Tibial nerve (tissue), 4 donors: Measurements from ENCODE around the gene GALNT11. TPM values are rescaled to one million over a fixed set of nuclear protein-coding genes. Genes with fewer than 3 reads are reported as not detected.

ENCODE experiments used
- DNase-seq, 2 donors: peaks; one replicate each; pipeline ENCODE4 v3.0.0-alpha.2; 2019; ENCODE audit warnings: low spot score in 2 of 2
- H3K27ac ChIP-seq, 4 donors: fragments of 200-600 bp; sonication (generic) in 3 of 4; one replicate each; pipeline ENCODE4 v1.5.1; 2017 to 2019; ENCODE audit warnings: mild to moderate bottlenecking in 1 of 4
- H3K27me3 ChIP-seq, 2 donors: fragments of 200-600 bp; sonication (generic) in 1 of 2; one replicate each; pipeline versions ENCODE4 v1.5.1 to v1.6.0; 2017 to 2019
- H3K36me3 ChIP-seq, 3 donors: fragments of 200-600 bp; sonication (generic); one replicate each; pipeline ENCODE4 v1.5.1; 2018 to 2019
- H3K4me1 ChIP-seq, 4 donors: fragments of 200-600 bp; sonication (generic) in 3 of 4; one replicate each; pipeline ENCODE4 v1.5.1; 2017 to 2019
- H3K4me3 ChIP-seq, 4 donors: fragments of 200-600 bp; sonication (generic) in 3 of 4; one replicate each; pipeline ENCODE4 v1.5.1; 2017 to 2019; ENCODE audit warnings: mild to moderate bottlenecking in 1 of 4, moderate library complexity in 1 of 4
- H3K9me3 ChIP-seq, 4 donors: fragments of 200-600 bp; sonication (generic) in 3 of 4; one replicate each; pipeline ENCODE4 v1.5.1; 2017 to 2019
- EP300 ChIP-seq, 2 donors: sonication (generic); formaldehyde crosslinking; IDR thresholded peaks; one replicate each; pipeline ENCODE4 v1.6.1; 2017; ENCODE audit warnings: antibody characterized with exemption in 2 of 2, mild to moderate bottlenecking in 1 of 2
- POLR2A ChIP-seq, 2 donors: fragments of 450-650 bp; IDR thresholded peaks; one replicate each; pipeline ENCODE4 v1.6.1; 2017; ENCODE audit warnings: antibody characterized with exemption in 2 of 2, mild to moderate bottlenecking in 2 of 2, moderate library complexity in 2 of 2
- WGBS, 2 donors: methylation state at CpG; one replicate each; pipeline ENCODE4 v1.1.5; 2018; 5-methylcytosine and 5-hydroxymethylcytosine counted together
- total RNA-seq, 4 donors: library from RNA; depleted of rRNA; stranded (reverse); fragments of >200 nt; gene quantifications; one replicate each; pipeline ENCODE4 v1.1.0, GENCODE V29; 2016
- TF ChIP-seq, protein P1 (sequence below), 5 experiments: fragments of 200-600 bp in 3 of 5; fragments of 450-650 bp in 2 of 5; sonication (generic) in 3 of 5; IDR thresholded peaks; one replicate each; pipeline ENCODE4 v1.5.1; 2016 to 2019; ENCODE audit warnings: antibody characterized with exemption in 5 of 5, mild to moderate bottlenecking in 3 of 5, moderate library complexity in 2 of 5

Gene GALNT11
- total RNA-seq, 4 donors from 2014 or later = 27.9 to 45.7 (median 36.6) TPM

DNA sequence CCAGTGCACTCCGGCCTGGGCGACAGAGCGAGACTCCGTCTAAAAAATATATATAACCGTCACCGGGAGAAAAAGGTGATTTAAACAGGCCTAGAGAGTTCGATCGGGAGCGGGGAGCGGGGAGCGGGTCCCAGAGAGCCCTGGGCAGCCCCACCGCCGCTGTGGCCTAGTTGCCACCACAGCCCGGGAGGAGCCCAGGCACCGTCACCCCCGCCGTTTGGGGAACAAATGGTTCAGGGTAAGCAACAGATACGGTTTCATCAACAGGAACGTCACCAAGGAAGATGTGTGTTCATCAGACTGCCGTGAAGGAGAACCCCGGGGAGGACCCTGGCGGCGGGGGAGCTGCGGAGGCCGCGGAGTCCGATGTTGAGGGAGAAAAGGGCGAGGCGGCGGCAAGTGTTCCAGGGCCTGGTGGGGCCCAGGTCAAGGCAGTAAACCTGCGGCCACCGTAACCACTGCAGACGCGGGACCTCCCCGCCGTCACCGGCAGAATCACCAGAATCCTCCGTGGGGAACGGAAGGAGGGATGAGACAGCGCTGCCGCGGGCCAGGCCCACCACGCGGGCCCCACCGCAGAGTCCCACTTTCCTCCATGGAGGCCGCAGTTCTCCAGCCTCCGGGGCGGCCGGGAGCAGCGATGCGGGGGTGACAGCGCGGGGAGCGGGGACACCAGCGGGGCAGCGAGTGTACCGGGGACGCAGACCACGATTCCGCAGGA is 103.4 kb downstream of the GALNT11 start:
- Histone ChIP-seq H3K36me3 (peaks cover 0 to 89% (median 0%) of the 10 kb centered on the region in 3 donors), H3K27ac (no peak overlapping the region), H3K27me3 (no peaks in the 10 kb centered on the region), H3K4me1 (no peaks in the 10 kb centered on the region), H3K9me3 (peaks cover 0 to 10% (median 4%) of the 10 kb centered on the region in 4 donors), H3K4me3 (no peak overlapping the region)
- TF ChIP-seq EP300 (IDR thresholded peaks at IDR 0.05) (no peak), POLR2A (IDR thresholded peaks at IDR 0.05) (no peak)
- TF ChIP-seq, protein P1, sequence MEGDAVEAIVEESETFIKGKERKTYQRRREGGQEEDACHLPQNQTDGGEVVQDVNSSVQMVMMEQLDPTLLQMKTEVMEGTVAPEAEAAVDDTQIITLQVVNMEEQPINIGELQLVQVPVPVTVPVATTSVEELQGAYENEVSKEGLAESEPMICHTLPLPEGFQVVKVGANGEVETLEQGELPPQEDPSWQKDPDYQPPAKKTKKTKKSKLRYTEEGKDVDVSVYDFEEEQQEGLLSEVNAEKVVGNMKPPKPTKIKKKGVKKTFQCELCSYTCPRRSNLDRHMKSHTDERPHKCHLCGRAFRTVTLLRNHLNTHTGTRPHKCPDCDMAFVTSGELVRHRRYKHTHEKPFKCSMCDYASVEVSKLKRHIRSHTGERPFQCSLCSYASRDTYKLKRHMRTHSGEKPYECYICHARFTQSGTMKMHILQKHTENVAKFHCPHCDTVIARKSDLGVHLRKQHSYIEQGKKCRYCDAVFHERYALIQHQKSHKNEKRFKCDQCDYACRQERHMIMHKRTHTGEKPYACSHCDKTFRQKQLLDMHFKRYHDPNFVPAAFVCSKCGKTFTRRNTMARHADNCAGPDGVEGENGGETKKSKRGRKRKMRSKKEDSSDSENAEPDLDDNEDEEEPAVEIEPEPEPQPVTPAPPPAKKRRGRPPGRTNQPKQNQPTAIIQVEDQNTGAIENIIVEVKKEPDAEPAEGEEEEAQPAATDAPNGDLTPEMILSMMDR (IDR thresholded peaks at IDR 0.05) = no peak
- DNase-seq = no peak
- 96 to 98% methylated on average over 39 to 60 of the region's 60 CpGs for WGBS, 2 donors

DNA sequence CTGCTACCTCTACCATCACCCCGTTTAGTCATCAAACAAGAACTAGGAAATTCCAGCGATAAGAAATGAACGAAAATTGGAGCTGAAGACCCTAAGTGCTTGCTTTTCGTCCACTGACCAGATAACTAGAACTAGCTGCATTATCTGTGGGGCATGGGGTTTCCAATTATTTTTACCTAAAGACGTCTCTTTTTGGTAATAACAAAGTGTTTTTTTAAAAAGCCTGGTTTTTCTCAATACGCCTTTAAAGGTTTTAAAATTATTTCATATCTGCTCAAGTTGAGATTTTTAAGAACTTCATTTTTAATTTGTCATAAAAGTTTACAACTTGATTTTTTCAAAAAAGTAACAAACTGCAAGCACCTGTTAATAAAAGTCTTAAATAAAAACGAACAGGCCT is 104.2 kb downstream of the GALNT11 start:
- WGBS, 2 donors = 94 to 96% methylated on average over 7 of the region's 7 CpGs

DNA sequence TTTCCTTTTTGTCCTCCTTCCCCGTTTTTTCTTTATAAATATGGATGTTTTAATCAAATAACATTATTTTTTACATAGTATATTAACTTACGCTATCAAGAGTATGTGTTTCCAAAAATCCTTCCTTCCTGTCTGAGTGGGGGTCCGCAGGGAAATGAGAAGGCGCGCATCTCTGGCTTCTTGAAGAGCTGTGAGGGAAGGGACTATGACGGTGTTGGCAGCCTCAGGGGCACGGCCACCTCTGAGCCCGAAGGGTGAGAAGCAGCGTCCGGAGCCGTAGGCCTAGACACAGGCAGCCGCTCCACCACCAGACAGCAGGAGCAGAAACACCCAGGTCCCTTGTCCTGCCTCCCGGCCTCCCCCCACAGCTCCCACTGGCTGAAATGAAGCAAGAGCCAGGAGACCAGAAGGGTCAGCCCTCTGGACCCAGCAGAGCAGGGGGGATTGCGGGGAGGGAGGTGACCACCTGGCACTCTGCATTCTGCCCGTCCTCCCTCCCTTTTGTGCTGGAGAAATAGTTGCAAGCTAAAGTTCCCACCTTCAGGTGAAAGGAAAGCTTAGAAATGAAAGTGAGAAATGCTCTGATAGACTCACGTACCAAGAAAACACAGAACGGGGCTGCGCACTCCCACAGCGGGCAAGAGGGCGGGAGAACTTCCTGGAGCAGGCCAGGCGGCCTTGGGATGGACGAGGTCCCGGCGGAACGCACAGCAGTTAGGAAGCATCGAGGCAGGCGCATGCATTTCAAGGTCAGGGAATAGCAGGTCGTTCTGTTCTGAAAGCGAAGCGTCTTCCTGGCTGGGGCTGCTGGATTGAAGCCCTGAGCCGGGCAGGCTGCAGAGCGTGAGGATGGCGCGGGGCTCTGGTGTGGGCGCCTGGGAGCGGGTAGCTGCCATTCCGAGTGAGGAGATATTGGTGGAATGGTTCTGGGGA is 105.5 kb downstream of the GALNT11 start:
- no peaks in the 10 kb centered on the region for H3K9me3 ChIP-seq
- TF ChIP-seq POLR2A (IDR thresholded peaks at IDR 0.05) (no peak), EP300 (IDR thresholded peaks at IDR 0.05) (no peak)
- TF ChIP-seq, protein P1 (IDR thresholded peaks at IDR 0.05) = no peak
- H3K4me1 ChIP-seq = peaks cover 0 to 9% (median 3%) of the 10 kb centered on the region in 4 donors
- peaks cover 0 to 72% (median 0%) of the 10 kb centered on the region in 3 donors for H3K36me3 ChIP-seq
- no peaks in the 10 kb centered on the region for H3K27me3 ChIP-seq
- 93 to 95% methylated on average over 37 of the region's 37 CpGs for WGBS, 2 donors
- H3K27ac ChIP-seq = no peak overlapping the region
- H3K4me3 ChIP-seq = no peak overlapping the region
- no peak for DNase-seq

More for the DNA sequence above, 104.2 kb downstream of the GALNT11 start:
- TF ChIP-seq, protein P1 (IDR thresholded peaks at IDR 0.05) = no peak
- TF ChIP-seq POLR2A (IDR thresholded peaks at IDR 0.05) = no peak
- TF ChIP-seq EP300 (IDR thresholded peaks at IDR 0.05) = no peak
- H3K9me3 ChIP-seq = peaks cover 0 to 4% (median under 1%) of the 10 kb centered on the region in 4 donors
- H3K4me1 ChIP-seq = no peaks in the 10 kb centered on the region
- H3K36me3 ChIP-seq = peaks cover 0 to 85% (median 0%) of the 10 kb centered on the region in 3 donors
- H3K27me3 ChIP-seq = no peaks in the 10 kb centered on the region
- DNase-seq = no peak
- no peak overlapping the region for H3K27ac ChIP-seq
- H3K4me3 ChIP-seq = no peak overlapping the region

DNA sequence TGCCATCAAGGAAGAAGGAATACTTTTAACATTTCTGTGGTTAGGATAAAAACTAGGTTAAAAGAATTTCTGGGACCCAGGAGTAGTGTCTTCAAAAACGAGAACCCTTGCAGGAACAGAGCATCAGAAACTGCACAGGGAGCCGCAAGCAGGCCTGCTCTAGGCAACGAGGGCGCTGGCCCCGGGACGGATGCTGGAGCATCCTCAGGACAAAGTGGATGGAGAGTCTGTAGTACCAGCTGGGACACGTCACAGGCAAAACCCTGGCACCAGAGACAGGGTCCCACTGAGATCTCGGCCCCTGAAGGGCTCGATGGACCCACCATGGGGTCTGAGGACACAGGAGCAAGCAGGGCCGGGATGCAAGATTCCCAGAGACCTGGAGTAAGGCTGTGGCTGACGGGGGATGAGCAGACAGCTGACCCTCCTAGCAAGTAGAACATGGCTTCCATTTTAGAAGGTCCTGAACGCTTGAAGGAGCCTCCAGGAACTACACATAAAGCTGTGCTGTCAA is 106.6 kb downstream of the GALNT11 start:
- TF ChIP-seq, protein P1 (IDR thresholded peaks at IDR 0.05) = no peak
- TF ChIP-seq POLR2A (IDR thresholded peaks at IDR 0.05) = no peak
- no peak for TF ChIP-seq EP300 (IDR thresholded peaks at IDR 0.05)
- no peak overlapping the region for H3K4me3 ChIP-seq
- no peak for DNase-seq
- 89% methylated on average over 12 of the region's 12 CpGs for WGBS, 2 donors
- H3K36me3 ChIP-seq = peaks cover 0 to 63% (median 0%) of the 10 kb centered on the region in 3 donors
- H3K4me1 ChIP-seq = peaks cover 0 to 17% (median 3%) of the 10 kb centered on the region in 4 donors
- H3K27me3 ChIP-seq = no peaks in the 10 kb centered on the region
- no peak overlapping the region for H3K27ac ChIP-seq
- H3K9me3 ChIP-seq = no peaks in the 10 kb centered on the region
